Keratinocyte (primary cell): ENCODE data around the gene SLC25A1. TPM values are rescaled to one million over a fixed set of nuclear protein-coding genes. Genes with fewer than 3 reads are reported as not detected.

ENCODE experiments used
- DNase-seq: peaks from one replicate; pipeline ENCODE4 v3.0.0-alpha.2; 2011; ENCODE audit warnings: low read depth, missing footprints, low spot score
- FAIRE-seq: peaks from 2 replicates; lab custom pipeline; 2011; peaks lifted over from hg19 to GRCh38; lab: Jason Lieb, UNC
- H2AFZ ChIP-seq: 2 replicates; pipeline ENCODE4 v1.6.0; 2012; ENCODE audit warnings: low read length, control low read depth, inconsistent platforms; ENCODE audit not compliant: control insufficient read depth
- H3K27ac ChIP-seq: 2 replicates; pipeline ENCODE4 v1.5.1; 2011; ENCODE audit warnings: low read length; ENCODE audit not compliant: control insufficient read depth, insufficient read depth
- H3K27me3 ChIP-seq: 3 replicates; pipeline ENCODE4 v1.6.0; 2011; ENCODE audit warnings: low read length; ENCODE audit not compliant: control insufficient read depth, insufficient read depth; ENCODE audit errors: extremely low read depth
- H3K36me3 ChIP-seq, 2 experiments: 2 replicates in 1 of 2; 3 replicates in 1 of 2; pipeline ENCODE4 v1.5.1; 2011; ENCODE audit warnings: low read length in 2 of 2, mild to moderate bottlenecking in 1 of 2; ENCODE audit not compliant: control insufficient read depth in 2 of 2, insufficient read depth in 2 of 2; ENCODE audit errors: extremely low read depth in 1 of 2
- H3K4me1 ChIP-seq: 3 replicates; pipeline ENCODE4 v1.5.1; 2011; ENCODE audit warnings: low read length; ENCODE audit not compliant: control insufficient read depth, insufficient read depth; ENCODE audit errors: extremely low read depth
- H3K4me2 ChIP-seq: 3 replicates; pipeline ENCODE4 v1.6.0; 2011; ENCODE audit warnings: low read depth, low read length; ENCODE audit not compliant: control insufficient read depth, insufficient read depth; ENCODE audit errors: extremely low read depth
- H3K4me3 ChIP-seq, 3 experiments: fragments of 200-600 bp in 1 of 3; sonication (generic) in 1 of 3; 2 replicates in 2 of 3; 3 replicates in 1 of 3; pipeline ENCODE4 v1.5.1; 2011 to 2016; ENCODE audit warnings: low read length in 3 of 3, mild to moderate bottlenecking in 3 of 3, control low read depth in 2 of 3, inconsistent platforms in 1 of 3, low read depth in 1 of 3, mixed read lengths in 1 of 3, mixed run types in 1 of 3, moderate library complexity in 1 of 3; ENCODE audit not compliant: control insufficient read depth in 2 of 3, insufficient read depth in 2 of 3; ENCODE audit errors: extremely low read depth in 1 of 3
- H3K79me2 ChIP-seq: 2 replicates; pipeline ENCODE4 v1.6.0; 2012; ENCODE audit warnings: low read length; ENCODE audit not compliant: control insufficient read depth, insufficient read depth
- H3K9ac ChIP-seq: 3 replicates; pipeline ENCODE4 v1.6.0; 2011; ENCODE audit warnings: low read length; ENCODE audit not compliant: control insufficient read depth, insufficient read depth; ENCODE audit errors: extremely low read depth
- H3K9me1 ChIP-seq: 3 replicates; pipeline ENCODE4 v1.6.0; 2011; ENCODE audit warnings: low read length; ENCODE audit not compliant: control insufficient read depth, insufficient read depth; ENCODE audit errors: extremely low read depth
- H3K9me3 ChIP-seq: 2 replicates; pipeline ENCODE4 v1.5.1; 2012; ENCODE audit warnings: low read depth, low read length; ENCODE audit not compliant: control insufficient read depth
- H4K20me1 ChIP-seq: 3 replicates; pipeline ENCODE4 v1.6.0; 2011; ENCODE audit warnings: low read length; ENCODE audit not compliant: control insufficient read depth, insufficient read depth; ENCODE audit errors: extremely low read depth
- CTCF ChIP-seq, 3 experiments: IDR thresholded peaks in 1 of 3; conservative IDR thresholded peaks in 1 of 3; optimal IDR thresholded peaks in 1 of 3; 2 replicates in 2 of 3; 3 replicates in 1 of 3; pipeline versions ENCODE3 to v1.5.1; 2011; ENCODE audit warnings: low read length in 3 of 3, mild to moderate bottlenecking in 3 of 3, moderate library complexity in 2 of 3, control low read depth in 1 of 3, inconsistent platforms in 1 of 3; ENCODE audit not compliant: insufficient read depth in 2 of 3; ENCODE audit errors: extremely low read depth in 1 of 3
- EZH2 ChIP-seq: IDR thresholded peaks from one replicate; pipeline ENCODE4 v1.6.1; 2012; ENCODE audit warnings: inconsistent platforms, mild to moderate bottlenecking, low read length, moderate library complexity
- dilution Hi-C: fragments of 300-500 bp; cut with MboI; formaldehyde crosslinking; loops from one replicate; pipeline ENCODE4 v1.7.0; 2020; ENCODE audit warnings: low sequenced_read_pairs; ENCODE audit not compliant: extremely low pct_ligation_motif_present
- polyA plus RNA-seq, 5 experiments: library from polyadenylated mRNA; depleted of rRNA in 3 of 5; stranded (reverse) in 3 of 5; stranded (forward) in 1 of 5; unstranded in 1 of 5; fragments of >200 nt; gene quantifications; 1 replicate in 1 of 5; 2 replicates in 3 of 5; 3 replicates in 1 of 5; pipeline versions ENCODE4 v1.2.1 to v1.2.3, GENCODE V29; 2011 to 2012; ENCODE audit warnings: missing spikeins in 2 of 5, low read depth in 1 of 5, low replicate concordance in 1 of 5

SLC25A1 gene
- polyA plus RNA-seq, 1 donor (not counting 4 experiments of a cell fraction or from before 2014, with no cell fraction given): 27.7 TPM

- Histone ChIP-seq H2AFZ (no peak overlapping the region), H3K27me3 (no peaks in the 10 kb centered on the region), H3K4me3 (no peak overlapping the region), H3K27ac (no peak overlapping the region), H3K9me1 (peaks cover 3% of the 10 kb centered on the region), H3K9ac (no peak overlapping the region), H3K4me1 (peaks cover 24% of the 10 kb centered on the region), H3K4me2 (no peak overlapping the region), H3K36me3 (peaks cover 2 to 4% of the 10 kb centered on the region in 2 experiments), H4K20me1 (no peaks in the 10 kb centered on the region), H3K79me2 (no peaks in the 10 kb centered on the region), H3K9me3 (no peaks in the 10 kb centered on the region)
- no peak for FAIRE-seq
- no peak for DNase-seq
- TF ChIP-seq EZH2 (no peak), CTCF (optimal IDR thresholded peaks at IDR 0.05 in 1 of 3, IDR thresholded peaks at IDR 0.05 in 1 of 3, conservative IDR thresholded peaks at IDR 0.05 in 1 of 3; ENCODE audit: extremely low read depth in 1 of 3, insufficient read depth in 2 of 3, low read length in 3 of 3) (no peak)
- dilution Hi-C loops: no loop called here
Observed at GRCh38 chr22:19127329-19128008, 51.1 kb downstream of the SLC25A1 start.

- dilution Hi-C loops: no loop called here
- peaks cover 24% of the 10 kb centered on the region for H3K4me1 ChIP-seq
- no peak for TF ChIP-seq EZH2
- no peak for TF ChIP-seq CTCF (optimal IDR thresholded peaks at IDR 0.05 in 1 of 3, IDR thresholded peaks at IDR 0.05 in 1 of 3, conservative IDR thresholded peaks at IDR 0.05 in 1 of 3; ENCODE audit: extremely low read depth in 1 of 3, insufficient read depth in 2 of 3, low read length in 3 of 3)
Observed at GRCh38 chr22:19126309-19127273, 51.9 kb downstream of the SLC25A1 start.

More at GRCh38 chr22:19126309-19127273, 51.9 kb downstream of the SLC25A1 start:
- DNase-seq: no peak
- no peak overlapping the region for H3K9ac ChIP-seq
- H3K36me3 ChIP-seq: peaks cover 0 to 1% of the 10 kb centered on the region in 2 experiments
- no peak overlapping the region for H3K4me3 ChIP-seq
- FAIRE-seq: no peak
- H3K9me1 ChIP-seq: peaks cover 3% of the 10 kb centered on the region
- no peak overlapping the region for H3K27ac ChIP-seq
- H2AFZ ChIP-seq: no peak overlapping the region
- peaks cover 4% of the 10 kb centered on the region for H3K79me2 ChIP-seq
- H3K4me2 ChIP-seq: no peak overlapping the region
- H4K20me1 ChIP-seq: no peaks in the 10 kb centered on the region
- H3K27me3 ChIP-seq: no peaks in the 10 kb centered on the region
- H3K9me3 ChIP-seq: no peaks in the 10 kb centered on the region

Other genes with a start within 250 kb of the SLC25A1 start
- 6.7 to 36.1 TPM (median 12.3 TPM) in 3 replicates for gene PRODH, start 242.4 kb downstream of the SLC25A1 start, polyA plus RNA-seq
- 23.2 to 67.6 TPM (median 34.1 TPM) in 3 replicates for gene DGCR2, start 56.3 kb downstream of the SLC25A1 start, polyA plus RNA-seq
- gene TSSK2, start 47.4 kb downstream of the SLC25A1 start, polyA plus RNA-seq: not detected in 3 replicates
- gene ESS2, start 34.1 kb downstream of the SLC25A1 start, polyA plus RNA-seq: 10.0 to 16.5 TPM (median 10.7 TPM) in 3 replicates
- not detected in 3 replicates for gene GSC2, start 28.4 kb downstream of the SLC25A1 start, polyA plus RNA-seq
- 11.2 to 19.4 TPM (median 12.4 TPM) in 3 replicates for gene CLTCL1, start 113.0 kb upstream of the SLC25A1 start, polyA plus RNA-seq